Osteoblast (primary cell): ENCODE results near the gene CKLF. TPM values are rescaled to one million over a fixed set of nuclear protein-coding genes. Genes with fewer than 3 reads are reported as not detected.
A peak's percentile ranks its signal among the peaks of the same experiment; 100 is the strongest.

Experiments
- DNase-seq: peaks from one replicate; pipeline ENCODE4 v3.0.0; 2011; ENCODE audit warnings: low spot score, mixed read lengths; ENCODE audit not compliant: insufficient read length; ENCODE audit errors: missing footprints
- H2AFZ ChIP-seq: 2 replicates; pipeline ENCODE4 v1.6.0; 2011; ENCODE audit warnings: mild to moderate bottlenecking, low read length
- H3K27ac ChIP-seq: 2 replicates; pipeline ENCODE4 v1.5.1; 2011; ENCODE audit warnings: mild to moderate bottlenecking, low read depth, low read length, moderate library complexity
- H3K27me3 ChIP-seq: 2 replicates; pipeline ENCODE4 v1.6.0; 2012; ENCODE audit warnings: mild to moderate bottlenecking, control low read depth, inconsistent platforms, low read length, moderate library complexity; ENCODE audit not compliant: insufficient read depth
- H3K36me3 ChIP-seq: 2 replicates; pipeline ENCODE4 v1.5.1; 2011; ENCODE audit warnings: mild to moderate bottlenecking, low read length, control low read depth, moderate library complexity; ENCODE audit not compliant: insufficient read depth
- H3K4me1 ChIP-seq: 2 replicates; pipeline ENCODE4 v1.5.1; 2011; ENCODE audit warnings: mild to moderate bottlenecking, low read length, control low read depth, moderate library complexity; ENCODE audit not compliant: insufficient read depth
- H3K4me2 ChIP-seq: 2 replicates; pipeline ENCODE4 v1.6.0; 2011; ENCODE audit warnings: mild to moderate bottlenecking, low read length; ENCODE audit not compliant: insufficient read depth
- H3K4me3 ChIP-seq: fragments of 200-600 bp; sonication (generic); 3 replicates; pipeline ENCODE4 v1.5.1; 2012; ENCODE audit warnings: mild to moderate bottlenecking, low read length, inconsistent platforms; ENCODE audit not compliant: insufficient read depth
- H3K79me2 ChIP-seq: 2 replicates; pipeline ENCODE4 v1.6.0; 2012; ENCODE audit warnings: mild to moderate bottlenecking, low read length, control low read depth, inconsistent platforms; ENCODE audit not compliant: insufficient read depth
- H3K9me3 ChIP-seq: 2 replicates; pipeline ENCODE4 v1.5.1; 2011; ENCODE audit warnings: low read depth, low read length, control low read depth
- H4K20me1 ChIP-seq: 2 replicates; pipeline ENCODE4 v1.6.0; 2012; ENCODE audit warnings: mild to moderate bottlenecking, low read length, control low read depth; ENCODE audit not compliant: insufficient read depth
- total RNA-seq: library from RNA; depleted of rRNA; stranded (reverse); fragments of >200 nt; gene quantifications from 2 replicates; pipeline ENCODE4 v1.2.3, GENCODE V29; 2012
- TF ChIP-seq, protein P1 (sequence below): IDR thresholded peaks from 2 replicates; pipeline ENCODE4 v1.5.1; 2011; ENCODE audit warnings: mild to moderate bottlenecking, low read depth, low read length, moderate library complexity; ENCODE audit errors: extremely low read depth

CKLF gene
- total RNA-seq, 1 donor: 46.0 TPM

DNA sequence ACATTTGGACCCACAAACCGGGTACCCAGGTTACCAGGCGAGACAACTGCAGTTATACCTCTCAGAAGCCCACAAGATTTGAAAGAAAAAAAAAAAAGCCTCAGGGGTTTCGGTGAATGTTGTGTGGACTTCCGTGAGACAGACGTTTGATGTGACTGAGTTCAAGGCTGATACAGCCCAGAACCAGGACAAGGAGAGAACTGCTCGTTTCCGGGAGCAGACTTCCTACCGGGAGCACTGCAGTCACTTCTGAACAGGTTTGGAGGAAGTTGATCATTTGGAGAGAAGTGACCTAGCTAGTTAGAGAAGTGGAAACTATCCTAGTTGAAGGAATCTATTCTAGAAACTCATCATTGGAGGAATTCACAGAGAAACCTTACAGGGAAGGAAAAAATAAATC, 847 bp downstream of the CKLF start:
- Histone ChIP-seq H3K4me3 (peak overlapping the region; percentile 88), H2AFZ (peak overlapping the region; percentile 98), H3K27ac (peak overlapping the region; percentile 30), H3K4me1 (peaks cover 38% of the 10 kb centered on the region), H3K79me2 (peaks cover 48% of the 10 kb centered on the region), H4K20me1 (no peaks in the 10 kb centered on the region), H3K4me2 (peak overlapping the region; percentile 96), H3K36me3 (peaks cover 7% of the 10 kb centered on the region), H3K27me3 (no peaks in the 10 kb centered on the region), H3K9me3 (no peaks in the 10 kb centered on the region)
- no peak for DNase-seq
- TF ChIP-seq, protein P1, sequence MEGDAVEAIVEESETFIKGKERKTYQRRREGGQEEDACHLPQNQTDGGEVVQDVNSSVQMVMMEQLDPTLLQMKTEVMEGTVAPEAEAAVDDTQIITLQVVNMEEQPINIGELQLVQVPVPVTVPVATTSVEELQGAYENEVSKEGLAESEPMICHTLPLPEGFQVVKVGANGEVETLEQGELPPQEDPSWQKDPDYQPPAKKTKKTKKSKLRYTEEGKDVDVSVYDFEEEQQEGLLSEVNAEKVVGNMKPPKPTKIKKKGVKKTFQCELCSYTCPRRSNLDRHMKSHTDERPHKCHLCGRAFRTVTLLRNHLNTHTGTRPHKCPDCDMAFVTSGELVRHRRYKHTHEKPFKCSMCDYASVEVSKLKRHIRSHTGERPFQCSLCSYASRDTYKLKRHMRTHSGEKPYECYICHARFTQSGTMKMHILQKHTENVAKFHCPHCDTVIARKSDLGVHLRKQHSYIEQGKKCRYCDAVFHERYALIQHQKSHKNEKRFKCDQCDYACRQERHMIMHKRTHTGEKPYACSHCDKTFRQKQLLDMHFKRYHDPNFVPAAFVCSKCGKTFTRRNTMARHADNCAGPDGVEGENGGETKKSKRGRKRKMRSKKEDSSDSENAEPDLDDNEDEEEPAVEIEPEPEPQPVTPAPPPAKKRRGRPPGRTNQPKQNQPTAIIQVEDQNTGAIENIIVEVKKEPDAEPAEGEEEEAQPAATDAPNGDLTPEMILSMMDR: no peak

DNA sequence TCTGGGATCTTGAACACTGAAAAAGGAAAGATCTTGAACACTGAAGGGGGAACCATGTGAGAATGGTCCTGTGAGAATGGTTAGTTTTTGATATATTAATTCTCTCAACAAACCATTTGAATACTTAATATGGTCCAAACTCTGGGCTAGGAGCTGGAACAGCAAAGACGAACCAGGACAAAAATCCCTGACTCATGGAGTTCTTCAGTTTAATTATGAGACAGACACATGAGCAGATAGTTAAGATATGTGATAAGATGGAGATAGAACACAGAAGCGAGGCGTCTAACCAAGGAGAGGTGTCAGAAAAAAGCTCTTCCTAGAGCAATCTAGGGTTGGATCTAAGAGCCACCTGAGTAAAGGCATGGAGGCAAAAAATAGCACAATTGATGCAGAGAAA, 1.6 kb downstream of the CKLF start:
- TF ChIP-seq, protein P1: no peak
- Histone ChIP-seq H3K27me3 (no peaks in the 10 kb centered on the region), H3K9me3 (no peaks in the 10 kb centered on the region), H3K4me1 (peaks cover 32% of the 10 kb centered on the region), H3K27ac (no peak overlapping the region), H3K4me2 (peak overlapping the region; percentile 96), H3K36me3 (peaks cover 11% of the 10 kb centered on the region), H2AFZ (no peak overlapping the region), H3K4me3 (no peak overlapping the region), H4K20me1 (no peaks in the 10 kb centered on the region), H3K79me2 (peaks cover 56% of the 10 kb centered on the region)
- DNase-seq: no peak

DNA sequence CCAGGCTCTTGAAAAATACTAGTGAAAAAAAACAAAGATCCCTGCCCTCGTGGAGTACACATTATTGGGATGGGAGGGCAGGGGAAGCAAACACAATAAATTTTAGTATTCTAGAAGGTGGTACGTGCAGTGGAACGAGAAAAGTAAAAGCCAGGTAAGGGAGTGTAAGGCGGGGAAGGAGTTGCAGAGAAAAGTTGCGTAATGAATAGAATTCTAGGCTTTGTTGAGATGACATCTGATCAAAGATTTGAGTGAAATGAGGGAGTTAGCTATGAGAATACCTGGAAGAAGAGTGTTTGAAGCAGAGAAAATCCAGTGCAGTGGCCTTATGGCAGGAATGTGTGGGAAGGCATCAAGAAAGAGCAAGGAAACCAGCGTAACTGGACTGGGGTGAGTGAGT, 2.1 kb downstream of the CKLF start:
- Histone ChIP-seq H3K4me2 (no peak overlapping the region), H3K27ac (no peak overlapping the region), H3K79me2 (peaks cover 59% of the 10 kb centered on the region), H3K36me3 (peaks cover 11% of the 10 kb centered on the region), H3K4me1 (peaks cover 30% of the 10 kb centered on the region), H3K4me3 (no peak overlapping the region), H4K20me1 (no peaks in the 10 kb centered on the region), H3K27me3 (no peaks in the 10 kb centered on the region), H3K9me3 (no peaks in the 10 kb centered on the region), H2AFZ (no peak overlapping the region)
- TF ChIP-seq, protein P1: no peak
- no peak for DNase-seq

DNA sequence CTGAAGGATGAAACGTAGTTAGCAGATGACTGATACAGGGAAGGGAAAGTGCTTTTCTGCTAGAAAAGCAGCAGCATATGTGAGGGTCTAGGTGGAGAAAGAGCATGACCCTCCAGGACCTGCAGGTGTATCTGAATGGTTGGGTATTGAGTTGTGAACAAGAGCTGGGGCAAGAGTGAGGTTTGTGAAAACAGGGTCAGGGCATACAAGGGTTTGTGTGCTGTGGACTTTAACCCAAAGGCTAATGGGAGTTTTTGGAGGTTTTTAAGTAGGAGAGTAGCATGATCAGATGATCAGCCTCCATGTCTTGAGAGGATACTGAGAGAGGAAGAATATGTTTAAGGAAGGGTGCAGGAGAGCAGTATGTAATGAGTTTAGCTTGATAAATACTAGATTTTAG, 7.7 kb downstream of the CKLF start:
- H3K27me3 ChIP-seq: no peaks in the 10 kb centered on the region
- peaks cover 17% of the 10 kb centered on the region for H3K36me3 ChIP-seq

More for the DNA sequence above, 7.7 kb downstream of the CKLF start:
- TF ChIP-seq, protein P1: no peak
- no peak for DNase-seq
- no peaks in the 10 kb centered on the region for H3K4me1 ChIP-seq
- no peak overlapping the region for H3K4me2 ChIP-seq
- H4K20me1 ChIP-seq: no peaks in the 10 kb centered on the region
- H3K9me3 ChIP-seq: no peaks in the 10 kb centered on the region
- no peak overlapping the region for H3K4me3 ChIP-seq
- no peak overlapping the region for H3K27ac ChIP-seq
- no peak overlapping the region for H2AFZ ChIP-seq
- H3K79me2 ChIP-seq: peaks cover 51% of the 10 kb centered on the region
